GM23248 (cell line): ENCODE results near the gene CARMIL1. TPM values are rescaled to one million over a fixed set of nuclear protein-coding genes. Genes with fewer than 3 reads are reported as not detected.

Experiments used
- DNase-seq: peaks from one replicate; pipeline ENCODE4 v3.0.0-alpha.2; 2015
- H2AFZ ChIP-seq: fragments of 200-600 bp; sonication (generic); 2 replicates; pipeline ENCODE4 v1.6.1; 2016; ENCODE audit warnings: antibody characterized with exemption
- H3F3A ChIP-seq: fragments of 200-600 bp; sonication (generic); 2 replicates; pipeline ENCODE4 v1.6.1; 2016; ENCODE audit warnings: mild to moderate bottlenecking, antibody characterized with exemption, mixed run types; ENCODE audit not compliant: insufficient read depth
- H3K27ac ChIP-seq: fragments of 200-600 bp; sonication (generic); 2 replicates; pipeline ENCODE4 v1.5.1; 2016; ENCODE audit warnings: mild to moderate bottlenecking
- H3K27me3 ChIP-seq: fragments of 200-600 bp; sonication (generic); replicated peaks from 2 replicates; pipeline ENCODE4 v1.6.1; 2016; ENCODE audit warnings: mild to moderate bottlenecking; ENCODE audit not compliant: insufficient read depth
- H3K36me3 ChIP-seq: fragments of 200-600 bp; sonication (generic); 2 replicates; pipeline ENCODE4 v1.6.1; 2016; ENCODE audit warnings: low read depth, mild to moderate bottlenecking
- H3K4me1 ChIP-seq: fragments of 200-600 bp; sonication (generic); 2 replicates; pipeline ENCODE4 v1.6.1; 2016; ENCODE audit warnings: mild to moderate bottlenecking; ENCODE audit not compliant: insufficient read depth
- H3K4me2 ChIP-seq: fragments of 200-600 bp; sonication (generic); one replicate; pipeline ENCODE4 v1.6.1; 2016; ENCODE audit warnings: mild to moderate bottlenecking; ENCODE audit not compliant: unreplicated experiment
- H3K4me3 ChIP-seq: fragments of 200-600 bp; sonication (generic); 2 replicates; pipeline ENCODE4 v1.5.1; 2016; ENCODE audit warnings: mild to moderate bottlenecking
- H3K79me2 ChIP-seq: fragments of 200-600 bp; sonication (generic); 2 replicates; pipeline ENCODE4 v1.6.1; 2016; ENCODE audit warnings: mild to moderate bottlenecking; ENCODE audit not compliant: insufficient read depth
- H3K9ac ChIP-seq: fragments of 200-600 bp; sonication (generic); 2 replicates; pipeline ENCODE4 v1.6.1; 2016; ENCODE audit warnings: mild to moderate bottlenecking
- H3K9me2 ChIP-seq: fragments of 200-600 bp; sonication (generic); 2 replicates; pipeline ENCODE4 v1.6.1; 2016; ENCODE audit warnings: mixed run types, mild to moderate bottlenecking, moderate library complexity; ENCODE audit not compliant: insufficient read depth
- H3K9me3 ChIP-seq: fragments of 200-600 bp; sonication (generic); one replicate; pipeline ENCODE4 v1.6.1; 2017; ENCODE audit warnings: low read depth
- H4K20me1 ChIP-seq: fragments of 200-600 bp; sonication (generic); 2 replicates; pipeline ENCODE4 v1.6.0; 2016; ENCODE audit not compliant: insufficient read depth
- EZH2 ChIP-seq: fragments of 200-600 bp; sonication (generic); IDR thresholded peaks from 2 replicates; pipeline ENCODE4 v1.6.1; 2018; ENCODE audit warnings: antibody characterized with exemption, mild to moderate bottlenecking; ENCODE audit not compliant: insufficient read depth, poor library complexity, severe bottlenecking
- EZH2phosphoT487 ChIP-seq: fragments of 200-600 bp; sonication (generic); IDR thresholded peaks from 2 replicates; pipeline ENCODE4 v1.6.1; 2018; ENCODE audit warnings: antibody characterized with exemption, moderate library complexity, mild to moderate bottlenecking, low read depth; ENCODE audit not compliant: insufficient read depth
- WGBS, 2 experiments: methylation state at CpG; one replicate each; pipeline ENCODE4 v1.1.6; 2015 to 2017; ENCODE audit warnings: low lambda C conversion rate in 2 of 2, low coverage in 1 of 2; ENCODE audit errors: missing lambda C conversion rate in 2 of 2; 5-methylcytosine and 5-hydroxymethylcytosine counted together
- in situ Hi-C: fragments of 300-500 bp; cut with MboI; formaldehyde crosslinking; loops from 2 replicates; pipeline ENCODE4 v1.15.0; 2020
- polyA plus RNA-seq: library from polyadenylated mRNA; unstranded; fragments of >200 nt; fragmentation: Nextera tagmentation; extraction: Ambion mirVana; gene quantifications from 2 replicates; pipeline ENCODE4 v1.2.1, GENCODE V29; 2016
- total RNA-seq: library from RNA; depleted of rRNA; stranded (reverse); fragments of >200 nt; shearing (Covaris generic); gene quantifications from 2 replicates; pipeline ENCODE4 v1.2.3, GENCODE V29; 2014

Gene CARMIL1
- total and polyA plus RNA-seq, 2 experiments from 2014 or later, result 10.9 to 11.0 TPM

DNA sequence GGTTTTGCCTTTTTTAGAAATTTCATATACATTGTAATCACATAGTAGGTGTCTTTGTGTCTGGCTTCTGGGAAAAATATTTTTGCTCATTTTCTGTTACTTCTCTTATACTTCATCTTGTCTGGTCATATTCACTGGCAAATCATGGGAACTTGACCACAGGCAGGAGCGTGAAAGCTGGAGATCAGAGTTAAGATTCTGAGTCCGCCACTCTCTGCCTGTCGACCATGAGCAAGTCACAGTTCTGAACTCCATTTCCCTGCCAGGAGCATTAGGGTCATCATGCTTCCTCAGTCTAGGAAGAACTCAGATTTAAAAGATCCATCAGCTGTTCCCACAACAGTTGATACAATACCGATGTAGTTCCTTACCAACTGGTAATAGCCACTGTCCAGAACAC is 360.5 kb downstream of the CARMIL1 start:
- TF ChIP-seq EZH2phosphoT487 (no peak), EZH2 (no peak)
- no peak for DNase-seq
- Histone ChIP-seq H4K20me1 (no peaks in the 10 kb centered on the region), H3K9me3 (no peaks in the 10 kb centered on the region), H3K36me3 (no peaks in the 10 kb centered on the region), H3F3A (no peaks in the 10 kb centered on the region), H3K9me2 (no peaks in the 10 kb centered on the region), H2AFZ (no peak overlapping the region), H3K4me2 (no peak overlapping the region), H3K4me3 (no peak overlapping the region), H3K27ac (no peak overlapping the region), H3K27me3 (no peaks in the 10 kb centered on the region; the same call in 1 of the 2 replicates), H3K4me1 (no peaks in the 10 kb centered on the region), H3K9ac (no peak overlapping the region), H3K79me2 (no peaks in the 10 kb centered on the region)
- in situ Hi-C loops, result no loop called here
- WGBS, 2 experiments, result 57 to 62% methylated on average over 4 of the region's 4 CpGs

- no peaks in the 10 kb centered on the region for H4K20me1 ChIP-seq
- no peaks in the 10 kb centered on the region for H3K79me2 ChIP-seq
- TF ChIP-seq EZH2phosphoT487 (no peak), EZH2 (no peak)
- peaks cover 3% of the 10 kb centered on the region; the same call in 1 of the 2 replicates for H3K27me3 ChIP-seq
- no peaks in the 10 kb centered on the region for H3K9me3 ChIP-seq
- 34 to 37% methylated on average over 5 of the region's 5 CpGs for WGBS, 2 experiments
- DNase-seq, result no peak
- no peak overlapping the region for H3K9ac ChIP-seq
- no peaks in the 10 kb centered on the region for H3K36me3 ChIP-seq
- no peak overlapping the region for H2AFZ ChIP-seq
- H3K4me3 ChIP-seq, result no peak overlapping the region
- H3K9me2 ChIP-seq, result no peaks in the 10 kb centered on the region
- no peaks in the 10 kb centered on the region for H3F3A ChIP-seq
- H3K4me2 ChIP-seq, result no peak overlapping the region
- in situ Hi-C loops, result no loop called here
- no peak overlapping the region for H3K27ac ChIP-seq
- no peaks in the 10 kb centered on the region for H3K4me1 ChIP-seq
These were observed 361.3 kb downstream of the CARMIL1 start for GRCh38 chr6:25640446-25640845.

DNA sequence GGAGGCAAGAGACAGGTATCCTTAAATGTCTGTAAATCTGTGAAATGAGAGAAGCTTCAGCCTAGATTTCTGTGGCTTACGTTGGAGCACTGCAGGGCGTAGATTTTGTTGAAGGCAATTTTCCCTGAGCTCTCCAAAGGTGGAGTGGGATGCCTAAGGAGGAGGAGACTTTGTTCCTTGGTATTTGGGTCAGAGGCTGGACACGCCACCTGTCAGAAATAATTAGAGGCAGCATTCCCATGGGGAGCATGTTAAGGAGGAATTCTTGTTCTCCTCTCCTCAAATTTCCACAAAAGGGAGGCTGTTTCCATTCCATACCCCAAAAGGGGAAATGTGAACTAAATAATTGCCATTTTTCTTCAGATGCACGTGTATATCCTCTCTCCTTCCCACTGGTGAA is 361.7 kb downstream of the CARMIL1 start:
- no peak overlapping the region for H3K4me2 ChIP-seq
- no peak overlapping the region for H3K9ac ChIP-seq
- no peaks in the 10 kb centered on the region for H4K20me1 ChIP-seq
- TF ChIP-seq EZH2 (no peak), EZH2phosphoT487 (no peak)
- DNase-seq, result no peak
- H3K9me3 ChIP-seq, result no peaks in the 10 kb centered on the region
- no peaks in the 10 kb centered on the region for H3K4me1 ChIP-seq
- in situ Hi-C loops, result no loop called here
- H2AFZ ChIP-seq, result no peak overlapping the region
- H3K79me2 ChIP-seq, result no peaks in the 10 kb centered on the region
- H3K36me3 ChIP-seq, result no peaks in the 10 kb centered on the region
- no peaks in the 10 kb centered on the region for H3F3A ChIP-seq
- no peak overlapping the region for H3K27ac ChIP-seq
- H3K9me2 ChIP-seq, result no peaks in the 10 kb centered on the region
- H3K27me3 ChIP-seq, result peaks cover 5% of the 10 kb centered on the region; the same call in 1 of the 2 replicates
- H3K4me3 ChIP-seq, result no peak overlapping the region
- 29 to 32% methylated on average over 4 of the region's 4 CpGs for WGBS, 2 experiments

GRCh38 chr6:25641377-25641776 is 362.2 kb downstream of the CARMIL1 start:
- in situ Hi-C loops, result no loop called here
- 26 to 32% methylated on average over 5 of the region's 5 CpGs for WGBS, 2 experiments

More at GRCh38 chr6:25641377-25641776, 362.2 kb downstream of the CARMIL1 start:
- H3K27ac ChIP-seq, result no peak overlapping the region
- TF ChIP-seq EZH2 (no peak), EZH2phosphoT487 (no peak)
- no peaks in the 10 kb centered on the region for H3K9me3 ChIP-seq
- peaks cover 9% of the 10 kb centered on the region; the same call in 1 of the 2 replicates for H3K27me3 ChIP-seq
- H3F3A ChIP-seq, result no peaks in the 10 kb centered on the region
- H3K4me3 ChIP-seq, result no peak overlapping the region
- no peaks in the 10 kb centered on the region for H3K79me2 ChIP-seq
- H4K20me1 ChIP-seq, result no peaks in the 10 kb centered on the region
- H3K9ac ChIP-seq, result no peak overlapping the region
- no peaks in the 10 kb centered on the region for H3K36me3 ChIP-seq
- no peaks in the 10 kb centered on the region for H3K4me1 ChIP-seq
- H3K4me2 ChIP-seq, result no peak overlapping the region
- no peaks in the 10 kb centered on the region for H3K9me2 ChIP-seq
- no peak for DNase-seq
- H2AFZ ChIP-seq, result no peak overlapping the region
